A673 (cell line): ENCODE measurements around the gene TUBA8.
"Not testable (repeated sequence)": the region's sequence is repeated elsewhere in the genome, so short reads cannot be mapped to it uniquely, and the experiment has no call there.

Experiments used
- EZH2 ChIP-seq: fragments of 200-600 bp; sonication (generic); IDR thresholded peaks from 2 replicates; pipeline ENCODE4 v1.6.1; 2017; ENCODE audit warnings: borderline replicate concordance, low read depth, mild to moderate bottlenecking, mixed read lengths, antibody characterized with exemption, low read length; ENCODE audit not compliant: poor library complexity, severe bottlenecking
- TF ChIP-seq, protein P1 (sequence below): fragments of 300-800, 200-600 bp; sonication (generic); conservative IDR thresholded peaks from 2 replicates; pipeline ENCODE4 v1.5.1; 2017; ENCODE audit warnings: low read depth, mild to moderate bottlenecking, antibody characterized with exemption, low read length, moderate library complexity, mixed read lengths

DNA sequence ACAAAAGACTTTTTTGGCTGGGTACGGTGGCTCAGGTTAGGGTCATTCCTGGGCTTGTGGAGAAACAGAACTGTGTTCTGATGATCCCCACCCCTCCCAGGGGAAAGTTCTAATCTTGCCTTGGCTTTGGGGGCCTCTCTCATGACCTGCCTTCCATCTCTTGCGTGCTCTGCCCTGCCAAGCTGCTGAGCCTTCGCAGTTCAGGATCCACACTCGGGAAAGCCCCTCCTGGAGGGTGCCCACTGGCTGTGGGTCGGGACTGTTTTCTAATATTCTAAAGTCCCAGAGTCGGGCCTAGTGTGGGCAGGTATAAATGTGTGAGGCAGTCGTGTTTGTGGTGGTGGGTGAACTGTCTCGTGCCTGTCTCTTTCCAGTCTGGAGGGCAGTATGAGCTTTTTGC is 62.2 kb downstream of the TUBA8 start:
- TF ChIP-seq, protein P1, sequence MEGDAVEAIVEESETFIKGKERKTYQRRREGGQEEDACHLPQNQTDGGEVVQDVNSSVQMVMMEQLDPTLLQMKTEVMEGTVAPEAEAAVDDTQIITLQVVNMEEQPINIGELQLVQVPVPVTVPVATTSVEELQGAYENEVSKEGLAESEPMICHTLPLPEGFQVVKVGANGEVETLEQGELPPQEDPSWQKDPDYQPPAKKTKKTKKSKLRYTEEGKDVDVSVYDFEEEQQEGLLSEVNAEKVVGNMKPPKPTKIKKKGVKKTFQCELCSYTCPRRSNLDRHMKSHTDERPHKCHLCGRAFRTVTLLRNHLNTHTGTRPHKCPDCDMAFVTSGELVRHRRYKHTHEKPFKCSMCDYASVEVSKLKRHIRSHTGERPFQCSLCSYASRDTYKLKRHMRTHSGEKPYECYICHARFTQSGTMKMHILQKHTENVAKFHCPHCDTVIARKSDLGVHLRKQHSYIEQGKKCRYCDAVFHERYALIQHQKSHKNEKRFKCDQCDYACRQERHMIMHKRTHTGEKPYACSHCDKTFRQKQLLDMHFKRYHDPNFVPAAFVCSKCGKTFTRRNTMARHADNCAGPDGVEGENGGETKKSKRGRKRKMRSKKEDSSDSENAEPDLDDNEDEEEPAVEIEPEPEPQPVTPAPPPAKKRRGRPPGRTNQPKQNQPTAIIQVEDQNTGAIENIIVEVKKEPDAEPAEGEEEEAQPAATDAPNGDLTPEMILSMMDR, result not testable (repeated sequence)
- not testable (repeated sequence) for TF ChIP-seq EZH2
